ENCODE data around the gene PKP3.
A peak's percentile ranks its signal among the peaks of the same experiment; 100 is the strongest.

PKP3 gene

DNA sequence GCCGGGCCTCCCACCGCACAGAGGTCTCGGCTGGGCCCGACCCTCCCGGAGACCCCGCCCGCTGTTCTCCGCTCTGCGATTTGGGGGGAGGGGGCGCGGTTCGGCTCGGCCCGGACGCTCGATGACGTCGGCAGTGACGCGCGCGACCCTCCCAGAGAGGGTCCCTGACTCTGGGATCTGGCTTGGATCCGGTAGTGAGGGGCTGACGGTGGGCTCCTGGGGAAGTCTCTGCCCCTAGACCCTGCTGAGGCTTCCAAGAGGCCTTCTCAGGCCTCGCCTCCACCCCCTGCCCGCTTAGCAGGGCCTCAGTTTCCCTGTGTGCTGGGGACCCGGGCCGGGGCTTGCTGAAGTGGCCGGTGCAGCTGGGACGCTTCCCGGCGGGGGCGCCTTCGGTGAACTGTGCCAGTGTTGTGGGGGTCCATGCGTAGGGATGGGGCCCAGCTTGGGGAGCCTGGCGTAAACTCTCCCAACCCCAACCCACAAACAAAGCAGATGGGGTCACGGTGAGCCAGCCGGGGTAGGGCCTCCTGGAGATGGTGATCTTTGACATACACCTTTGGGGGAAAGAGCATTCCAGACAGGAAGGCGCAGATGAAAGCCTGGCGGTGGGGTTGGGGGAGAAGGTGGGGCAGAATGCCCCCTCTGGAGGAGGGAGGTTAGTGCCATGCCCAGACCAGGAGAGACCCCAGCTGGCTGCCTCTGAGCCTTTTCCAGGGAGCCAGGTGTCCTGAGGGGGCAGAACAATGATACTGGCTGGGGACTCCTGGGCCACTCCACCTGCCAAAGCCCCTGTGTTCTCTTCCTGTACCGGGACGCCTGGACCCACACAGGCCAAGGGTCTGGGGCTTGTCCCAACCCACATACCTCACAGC lies 23.7 kb upstream of the PKP3 start:
- Histone ChIP-seq H3K4me2 (ENCODE audit: insufficient read depth, low read length) (no peak overlapping the region), H3K27me3 (ENCODE audit: insufficient read depth, low read length, poor library complexity) (no peaks in the 10 kb centered on the region), H3K27ac (ENCODE audit: low read length) (no peak overlapping the region), H3K4me1 (ENCODE audit: insufficient read depth, low read length) (no peaks in the 10 kb centered on the region), H3K9ac (ENCODE audit: low read depth, low read length) (no peak overlapping the region), H4K20me1 (ENCODE audit: insufficient read depth, low read length) (no peaks in the 10 kb centered on the region), H3K9me3 (ENCODE audit: insufficient read depth, low read length, severe bottlenecking) (no peaks in the 10 kb centered on the region), H3K79me2 (ENCODE audit: insufficient read depth, low read length) (no peaks in the 10 kb centered on the region), H3K4me3 (ENCODE audit: low read depth in 1 of 2, low read length in 2 of 2) (no peak overlapping the region), H2AFZ (ENCODE audit: low read depth, low read length) (no peak overlapping the region), H3K36me3 (ENCODE audit: insufficient read depth, low read length) (no peaks in the 10 kb centered on the region)
- TF ChIP-seq, protein P1, sequence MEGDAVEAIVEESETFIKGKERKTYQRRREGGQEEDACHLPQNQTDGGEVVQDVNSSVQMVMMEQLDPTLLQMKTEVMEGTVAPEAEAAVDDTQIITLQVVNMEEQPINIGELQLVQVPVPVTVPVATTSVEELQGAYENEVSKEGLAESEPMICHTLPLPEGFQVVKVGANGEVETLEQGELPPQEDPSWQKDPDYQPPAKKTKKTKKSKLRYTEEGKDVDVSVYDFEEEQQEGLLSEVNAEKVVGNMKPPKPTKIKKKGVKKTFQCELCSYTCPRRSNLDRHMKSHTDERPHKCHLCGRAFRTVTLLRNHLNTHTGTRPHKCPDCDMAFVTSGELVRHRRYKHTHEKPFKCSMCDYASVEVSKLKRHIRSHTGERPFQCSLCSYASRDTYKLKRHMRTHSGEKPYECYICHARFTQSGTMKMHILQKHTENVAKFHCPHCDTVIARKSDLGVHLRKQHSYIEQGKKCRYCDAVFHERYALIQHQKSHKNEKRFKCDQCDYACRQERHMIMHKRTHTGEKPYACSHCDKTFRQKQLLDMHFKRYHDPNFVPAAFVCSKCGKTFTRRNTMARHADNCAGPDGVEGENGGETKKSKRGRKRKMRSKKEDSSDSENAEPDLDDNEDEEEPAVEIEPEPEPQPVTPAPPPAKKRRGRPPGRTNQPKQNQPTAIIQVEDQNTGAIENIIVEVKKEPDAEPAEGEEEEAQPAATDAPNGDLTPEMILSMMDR (IDR thresholded peaks at IDR 0.05; ENCODE audit: borderline replicate concordance, extremely low read depth, low read length, poor library complexity, severe bottlenecking), result no peak
- no peak for TF ChIP-seq EZH2 (IDR thresholded peaks at IDR 0.05; ENCODE audit: borderline replicate concordance, low read depth, low read length, severe bottlenecking)
- ATAC-seq (ENCODE audit: insufficient read depth, low read depth), result 0 out of 3 replicates have a peak, but pooled peaks have one; percentile 23
- no peak for DNase-seq

GRCh38 chr11:371051-371450 lies 23.0 kb upstream of the PKP3 start:
- ATAC-seq (ENCODE audit: insufficient read depth, low read depth), result 0 out of 3 replicates have a peak, but pooled peaks have one; percentile 25
- no peaks in the 10 kb centered on the region for H3K4me1 ChIP-seq (ENCODE audit: insufficient read depth, low read length)
- no peak overlapping the region for H3K4me3 ChIP-seq (ENCODE audit: low read depth in 1 of 2, low read length in 2 of 2)
- H3K27me3 ChIP-seq (ENCODE audit: insufficient read depth, low read length, poor library complexity), result no peaks in the 10 kb centered on the region
- H3K9me3 ChIP-seq (ENCODE audit: insufficient read depth, low read length, severe bottlenecking), result no peaks in the 10 kb centered on the region
- no peak overlapping the region for H2AFZ ChIP-seq (ENCODE audit: low read depth, low read length)
- TF ChIP-seq, protein P1 (IDR thresholded peaks at IDR 0.05; ENCODE audit: borderline replicate concordance, extremely low read depth, low read length, poor library complexity, severe bottlenecking), result no peak
- TF ChIP-seq EZH2 (IDR thresholded peaks at IDR 0.05; ENCODE audit: borderline replicate concordance, low read depth, low read length, severe bottlenecking), result no peak
- H3K9ac ChIP-seq (ENCODE audit: low read depth, low read length), result no peak overlapping the region
- no peaks in the 10 kb centered on the region for H4K20me1 ChIP-seq (ENCODE audit: insufficient read depth, low read length)
- no peak overlapping the region for H3K4me2 ChIP-seq (ENCODE audit: insufficient read depth, low read length)
- no peaks in the 10 kb centered on the region for H3K36me3 ChIP-seq (ENCODE audit: insufficient read depth, low read length)
- H3K27ac ChIP-seq (ENCODE audit: low read length), result no peak overlapping the region
- DNase-seq, result no peak
- no peaks in the 10 kb centered on the region for H3K79me2 ChIP-seq (ENCODE audit: insufficient read depth, low read length)

- Histone ChIP-seq H3K36me3 (ENCODE audit: insufficient read depth, low read length) (no peaks in the 10 kb centered on the region), H3K4me1 (ENCODE audit: insufficient read depth, low read length) (no peaks in the 10 kb centered on the region), H3K4me3 (ENCODE audit: low read depth in 1 of 2, low read length in 2 of 2) (no peak overlapping the region)
Observed at GRCh38 chr11:371716-372590, 22.1 kb upstream of the PKP3 start.

More at GRCh38 chr11:371716-372590, 22.1 kb upstream of the PKP3 start:
- no peak for TF ChIP-seq EZH2 (IDR thresholded peaks at IDR 0.05; ENCODE audit: borderline replicate concordance, low read depth, low read length, severe bottlenecking)
- TF ChIP-seq, protein P1 (IDR thresholded peaks at IDR 0.05; ENCODE audit: borderline replicate concordance, extremely low read depth, low read length, poor library complexity, severe bottlenecking), result no peak
- Histone ChIP-seq H3K27ac (ENCODE audit: low read length) (no peak overlapping the region), H4K20me1 (ENCODE audit: insufficient read depth, low read length) (no peaks in the 10 kb centered on the region), H3K27me3 (ENCODE audit: insufficient read depth, low read length, poor library complexity) (no peaks in the 10 kb centered on the region), H2AFZ (ENCODE audit: low read depth, low read length) (no peak overlapping the region), H3K79me2 (ENCODE audit: insufficient read depth, low read length) (no peaks in the 10 kb centered on the region), H3K9ac (ENCODE audit: low read depth, low read length) (no peak overlapping the region), H3K9me3 (ENCODE audit: insufficient read depth, low read length, severe bottlenecking) (no peaks in the 10 kb centered on the region), H3K4me2 (ENCODE audit: insufficient read depth, low read length) (no peak overlapping the region)
- peak; percentile 32; the same call in 2 of the 3 replicates for ATAC-seq (ENCODE audit: insufficient read depth, low read depth)
- DNase-seq, result no peak

All from DND-41 (cell line).